ENCODE measurements around the gene C13orf42. TPM values are rescaled to one million over a fixed set of nuclear protein-coding genes. Genes with fewer than 3 reads are reported as not detected.

The C13orf42 gene
- total RNA-seq, 2 donors from 2014 or later, result not detected

Other genes starting within 250 kb of the C13orf42 start
- 10 to 100 TPM; 39.2 to 65.0 TPM for gene RNASEH2B, start 201.5 kb downstream of the C13orf42 start, total RNA-seq
- gene FAM124A, start 111.1 kb upstream of the C13orf42 start, total RNA-seq, result under 1 TPM; 0.09 to 0.35 TPM
- gene SERPINE3, start 228.4 kb upstream of the C13orf42 start, total RNA-seq, result not detected

Measured in activated naive CD4-positive, alpha-beta T cell treated with anti-CD3 and anti-CD28 coated beads, Interleukin-2, amount 50 U/mL, for 72 hours (primary cell).